Upper lobe of left lung (tissue), 4 donors: ENCODE data around the gene ZNF319.

Experiments used
- POLR2A ChIP-seq, 4 donors: fragments of 450-650 bp; IDR thresholded peaks; one replicate each; pipeline ENCODE4 v1.5.1; 2016 to 2017; ENCODE audit warnings: antibody characterized with exemption in 4 of 4, mild to moderate bottlenecking in 2 of 4
- POLR2AphosphoS5 ChIP-seq, 2 donors: sonication (generic); formaldehyde crosslinking; IDR thresholded peaks; one replicate each; pipeline ENCODE4 v1.5.1; 2017; ENCODE audit warnings: antibody characterized with exemption in 2 of 2
- TF ChIP-seq, protein P1 (sequence below), 6 experiments: fragments of 450-650 bp in 4 of 6; fragments of 200-600 bp in 2 of 6; sonication (generic) in 2 of 6; IDR thresholded peaks; one replicate each; pipeline ENCODE4 v1.5.1; 2016 to 2019; ENCODE audit warnings: antibody characterized with exemption in 6 of 6

DNA sequence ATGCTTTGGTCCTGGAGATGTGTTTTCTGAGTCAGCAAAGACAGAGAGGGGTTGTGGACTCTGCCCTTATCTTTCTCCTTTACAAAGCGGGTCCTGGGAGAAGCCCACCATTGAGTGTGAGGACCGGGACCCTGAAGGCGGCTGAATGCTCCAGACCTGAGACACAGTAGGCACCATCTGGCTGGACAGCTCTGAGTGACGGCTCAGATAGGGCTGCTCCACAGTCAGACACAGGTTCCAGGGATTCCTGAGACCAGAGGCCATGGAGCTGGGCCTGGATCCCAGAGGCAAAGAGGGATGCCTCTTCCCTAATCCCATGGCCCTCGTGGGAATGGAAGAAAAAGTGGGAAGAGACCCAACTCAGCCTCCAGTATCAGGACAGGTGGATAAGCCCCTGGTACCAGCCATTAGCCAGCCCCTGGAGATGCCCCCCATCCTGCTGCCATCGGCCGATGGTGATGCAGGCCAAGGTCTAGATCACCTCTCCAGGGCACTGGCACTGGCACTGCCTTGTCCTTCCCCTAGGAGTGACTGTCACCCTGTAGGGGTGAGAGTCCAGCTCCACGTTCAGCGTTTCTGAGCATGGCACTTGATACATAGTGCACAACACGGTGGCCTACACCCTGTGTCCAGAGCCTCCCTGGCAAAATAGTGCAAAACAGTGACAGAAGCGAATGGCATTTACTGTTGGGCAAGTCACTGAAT lies 29.8 kb upstream of the ZNF319 start:
- TF ChIP-seq, protein P1, sequence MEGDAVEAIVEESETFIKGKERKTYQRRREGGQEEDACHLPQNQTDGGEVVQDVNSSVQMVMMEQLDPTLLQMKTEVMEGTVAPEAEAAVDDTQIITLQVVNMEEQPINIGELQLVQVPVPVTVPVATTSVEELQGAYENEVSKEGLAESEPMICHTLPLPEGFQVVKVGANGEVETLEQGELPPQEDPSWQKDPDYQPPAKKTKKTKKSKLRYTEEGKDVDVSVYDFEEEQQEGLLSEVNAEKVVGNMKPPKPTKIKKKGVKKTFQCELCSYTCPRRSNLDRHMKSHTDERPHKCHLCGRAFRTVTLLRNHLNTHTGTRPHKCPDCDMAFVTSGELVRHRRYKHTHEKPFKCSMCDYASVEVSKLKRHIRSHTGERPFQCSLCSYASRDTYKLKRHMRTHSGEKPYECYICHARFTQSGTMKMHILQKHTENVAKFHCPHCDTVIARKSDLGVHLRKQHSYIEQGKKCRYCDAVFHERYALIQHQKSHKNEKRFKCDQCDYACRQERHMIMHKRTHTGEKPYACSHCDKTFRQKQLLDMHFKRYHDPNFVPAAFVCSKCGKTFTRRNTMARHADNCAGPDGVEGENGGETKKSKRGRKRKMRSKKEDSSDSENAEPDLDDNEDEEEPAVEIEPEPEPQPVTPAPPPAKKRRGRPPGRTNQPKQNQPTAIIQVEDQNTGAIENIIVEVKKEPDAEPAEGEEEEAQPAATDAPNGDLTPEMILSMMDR (IDR thresholded peaks at IDR 0.05) = no peak
- no peak for TF ChIP-seq POLR2A (IDR thresholded peaks at IDR 0.05)
- TF ChIP-seq POLR2AphosphoS5 (IDR thresholded peaks at IDR 0.05) = no peak
